ENCODE data around the gene CD22.

GRCh38 chr19:35380450-35381124 is 51.6 kb downstream of the CD22 start:
- TF ChIP-seq POLR2A (IDR thresholded peaks at IDR 0.05) (no peak), CTCF (IDR thresholded peaks at IDR 0.05) (no peak)

All from sigmoid colon (tissue), 3 donors.